Loucy (cell line): ENCODE data around the gene SH3RF3.

Experiments used
- EZH2phosphoT487 ChIP-seq: fragments of 200-600 bp; IDR thresholded peaks from 2 replicates; pipeline ENCODE4 v1.6.1; 2018; ENCODE audit warnings: antibody characterized with exemption, mild to moderate bottlenecking, moderate library complexity, borderline replicate concordance
- TF ChIP-seq, protein P1 (sequence below): fragments of 200-600 bp; sonication (generic); conservative IDR thresholded peaks from 2 replicates; pipeline ENCODE4 v1.5.1; 2014; ENCODE audit warnings: mild to moderate bottlenecking, antibody characterized with exemption, low read length

DNA sequence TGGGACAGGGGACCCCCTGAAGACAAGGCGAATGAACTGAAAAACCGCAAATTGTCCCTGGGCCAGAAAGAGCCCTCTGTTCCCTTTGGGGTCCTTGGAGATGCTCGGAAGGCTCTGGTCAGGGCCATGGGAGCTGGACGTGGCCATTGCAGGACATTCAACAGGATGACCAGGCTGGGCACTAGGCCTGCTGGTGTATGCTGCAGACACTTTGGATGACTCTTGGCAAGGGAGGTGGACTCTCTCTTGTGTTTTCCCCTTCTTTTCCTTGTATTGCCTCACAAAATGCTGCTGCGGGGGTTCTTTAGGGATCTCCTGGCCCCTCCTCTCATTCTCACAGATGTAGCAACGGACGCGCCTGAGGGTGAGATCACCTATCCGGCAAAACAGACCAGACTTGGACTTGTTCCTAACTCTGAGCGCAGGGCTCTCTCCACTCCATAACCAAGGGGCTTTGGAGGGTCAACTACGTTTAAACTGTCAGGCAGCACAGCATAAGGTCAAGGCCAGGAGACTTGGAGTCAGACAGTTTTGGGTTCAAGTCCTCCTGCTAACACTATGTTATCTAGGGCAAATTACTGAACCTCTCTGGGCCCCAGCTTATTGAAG is 41.8 kb upstream of the SH3RF3 start:
- TF ChIP-seq, protein P1, sequence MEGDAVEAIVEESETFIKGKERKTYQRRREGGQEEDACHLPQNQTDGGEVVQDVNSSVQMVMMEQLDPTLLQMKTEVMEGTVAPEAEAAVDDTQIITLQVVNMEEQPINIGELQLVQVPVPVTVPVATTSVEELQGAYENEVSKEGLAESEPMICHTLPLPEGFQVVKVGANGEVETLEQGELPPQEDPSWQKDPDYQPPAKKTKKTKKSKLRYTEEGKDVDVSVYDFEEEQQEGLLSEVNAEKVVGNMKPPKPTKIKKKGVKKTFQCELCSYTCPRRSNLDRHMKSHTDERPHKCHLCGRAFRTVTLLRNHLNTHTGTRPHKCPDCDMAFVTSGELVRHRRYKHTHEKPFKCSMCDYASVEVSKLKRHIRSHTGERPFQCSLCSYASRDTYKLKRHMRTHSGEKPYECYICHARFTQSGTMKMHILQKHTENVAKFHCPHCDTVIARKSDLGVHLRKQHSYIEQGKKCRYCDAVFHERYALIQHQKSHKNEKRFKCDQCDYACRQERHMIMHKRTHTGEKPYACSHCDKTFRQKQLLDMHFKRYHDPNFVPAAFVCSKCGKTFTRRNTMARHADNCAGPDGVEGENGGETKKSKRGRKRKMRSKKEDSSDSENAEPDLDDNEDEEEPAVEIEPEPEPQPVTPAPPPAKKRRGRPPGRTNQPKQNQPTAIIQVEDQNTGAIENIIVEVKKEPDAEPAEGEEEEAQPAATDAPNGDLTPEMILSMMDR, result no peak
- TF ChIP-seq EZH2phosphoT487, result no peak
